ENCODE results near the gene OASL. TPM values are rescaled to one million over a fixed set of nuclear protein-coding genes. Genes with fewer than 3 reads are reported as not detected.

OASL gene
- total RNA-seq, 1 experiment from 2014 or later = 1.7 TPM

- TF ChIP-seq CTCF (conservative IDR thresholded peaks at IDR 0.05) (no peak), EZH2 (IDR thresholded peaks at IDR 0.05; ENCODE audit: low read depth) (no peak)
- H3K27me3 ChIP-seq (ENCODE audit: insufficient read depth, low read depth) = no peaks in the 10 kb centered on the region
- DNase-seq = no peak
- no peaks in the 10 kb centered on the region for H3K9me2 ChIP-seq (ENCODE audit: insufficient read depth)
- ChIA-PET CTCF (no interaction called here), POLR2A (ENCODE audit: unreplicated experiment) (no interaction called here)
- intact Hi-C loops (cut with micrococcal nuclease; ENCODE audit: unreplicated experiment) = no loop called here
- H2AFZ ChIP-seq = no peak overlapping the region
- no peaks in the 10 kb centered on the region for H3F3A ChIP-seq (ENCODE audit: insufficient read depth, low read depth)
- no peak overlapping the region for H3K4me3 ChIP-seq
- no peaks in the 10 kb centered on the region for H3K4me1 ChIP-seq (replicated peaks; ENCODE audit: insufficient read depth)
- no peak overlapping the region for H3K4me2 ChIP-seq
- H3K27ac ChIP-seq = no peak overlapping the region
- no peaks in the 10 kb centered on the region for H4K20me1 ChIP-seq (ENCODE audit: insufficient read depth)
- H3K9me3 ChIP-seq (ENCODE audit: insufficient read depth, low read depth) = no peaks in the 10 kb centered on the region
- H3K36me3 ChIP-seq (ENCODE audit: low read depth) = no peaks in the 10 kb centered on the region
- H3K79me2 ChIP-seq (ENCODE audit: low read depth) = no peaks in the 10 kb centered on the region
- BruUV-seq (replicated peaks) = no TSS peak
These were observed 59.0 kb downstream of the OASL start for GRCh38 chr12:120979862-120980696.

GRCh38 chr12:120979220-120979861 is 59.7 kb downstream of the OASL start:
- TF ChIP-seq EZH2 (IDR thresholded peaks at IDR 0.05; ENCODE audit: low read depth) = no peak
- no peak for TF ChIP-seq CTCF (conservative IDR thresholded peaks at IDR 0.05)
- no TSS peak for BruUV-seq (replicated peaks)

GRCh38 chr12:120978296-120979219 is 60.5 kb downstream of the OASL start, which contains the start of gene HNF1A:
HNF1A (plus strand) TSS chr12:120978543; CDS start chr12:120978769, 226 bp downstream.
- Histone ChIP-seq H3K4me2 (no peak within 1 kb of the TSS), H3K27me3 (ENCODE audit: insufficient read depth, low read depth) (no peaks in the 10 kb centered on the region), H4K20me1 (ENCODE audit: insufficient read depth) (no peaks in the 10 kb centered on the region), H2AFZ (no peak within 1 kb of the TSS), H3K36me3 (ENCODE audit: low read depth) (no peaks in the 10 kb centered on the region), H3K9me3 (ENCODE audit: insufficient read depth, low read depth) (no peaks in the 10 kb centered on the region), H3K27ac (no peak within 1 kb of the TSS), H3K79me2 (ENCODE audit: low read depth) (no peaks in the 10 kb centered on the region), H3F3A (ENCODE audit: insufficient read depth, low read depth) (no peaks in the 10 kb centered on the region), H3K9me2 (ENCODE audit: insufficient read depth) (no peaks in the 10 kb centered on the region), H3K4me3 (no peak within 1 kb of the TSS), H3K4me1 (replicated peaks; ENCODE audit: insufficient read depth) (no peaks in the 10 kb centered on the region)
- no peak for DNase-seq
- no peak for TF ChIP-seq EZH2 (IDR thresholded peaks at IDR 0.05; ENCODE audit: low read depth)
- TF ChIP-seq CTCF (conservative IDR thresholded peaks at IDR 0.05) = no peak
- CTCF ChIA-PET = interaction anchor here (0.6 kb wide), 1 partner anchor 777 kb away, joined by 5 read pairs; no protein-coding TSS in a partner anchor
- BruUV-seq (replicated peaks) = no TSS peak
- intact Hi-C loops (cut with micrococcal nuclease; ENCODE audit: unreplicated experiment) = no loop called here
- POLR2A ChIA-PET (ENCODE audit: unreplicated experiment) = no interaction called here

More at GRCh38 chr12:120979220-120979861, 59.7 kb downstream of the OASL start:
- Histone ChIP-seq H3K4me2 (no peak overlapping the region), H3K36me3 (ENCODE audit: low read depth) (no peaks in the 10 kb centered on the region), H3K27ac (no peak overlapping the region), H3K27me3 (ENCODE audit: insufficient read depth, low read depth) (no peaks in the 10 kb centered on the region), H3K79me2 (ENCODE audit: low read depth) (no peaks in the 10 kb centered on the region), H3F3A (ENCODE audit: insufficient read depth, low read depth) (no peaks in the 10 kb centered on the region), H3K4me1 (replicated peaks; ENCODE audit: insufficient read depth) (no peaks in the 10 kb centered on the region), H3K4me3 (no peak overlapping the region), H3K9me2 (ENCODE audit: insufficient read depth) (no peaks in the 10 kb centered on the region), H2AFZ (no peak overlapping the region), H4K20me1 (ENCODE audit: insufficient read depth) (no peaks in the 10 kb centered on the region), H3K9me3 (ENCODE audit: insufficient read depth, low read depth) (no peaks in the 10 kb centered on the region)
- ChIA-PET POLR2A (ENCODE audit: unreplicated experiment) (no interaction called here), CTCF (no interaction called here)
- DNase-seq = no peak
- intact Hi-C loops (cut with micrococcal nuclease; ENCODE audit: unreplicated experiment) = no loop called here
